Measurements from ENCODE around the gene CELF5.

The CELF5 gene

DNA sequence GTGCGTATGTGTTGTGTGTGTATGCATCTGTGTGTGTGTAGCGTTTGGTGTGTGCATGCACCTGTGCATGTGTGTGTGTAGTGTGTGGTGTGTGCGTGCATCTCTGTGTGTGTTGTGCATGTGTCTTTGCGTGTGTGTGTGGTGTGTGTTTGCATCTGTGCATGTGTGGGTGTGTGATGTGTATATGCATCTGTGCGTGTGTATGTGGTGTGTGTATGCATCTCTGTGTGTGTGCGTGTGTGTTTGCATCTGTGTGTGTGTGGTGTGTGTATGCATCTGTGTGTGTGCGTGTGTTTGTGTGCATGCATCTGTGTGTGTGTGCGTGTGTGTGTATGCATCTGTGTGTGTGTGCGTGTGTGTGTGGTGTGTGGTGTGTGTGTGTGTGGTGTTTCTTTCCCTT, 20.6 kb downstream of the CELF5 start:
- no peak for DNase-seq

DNA sequence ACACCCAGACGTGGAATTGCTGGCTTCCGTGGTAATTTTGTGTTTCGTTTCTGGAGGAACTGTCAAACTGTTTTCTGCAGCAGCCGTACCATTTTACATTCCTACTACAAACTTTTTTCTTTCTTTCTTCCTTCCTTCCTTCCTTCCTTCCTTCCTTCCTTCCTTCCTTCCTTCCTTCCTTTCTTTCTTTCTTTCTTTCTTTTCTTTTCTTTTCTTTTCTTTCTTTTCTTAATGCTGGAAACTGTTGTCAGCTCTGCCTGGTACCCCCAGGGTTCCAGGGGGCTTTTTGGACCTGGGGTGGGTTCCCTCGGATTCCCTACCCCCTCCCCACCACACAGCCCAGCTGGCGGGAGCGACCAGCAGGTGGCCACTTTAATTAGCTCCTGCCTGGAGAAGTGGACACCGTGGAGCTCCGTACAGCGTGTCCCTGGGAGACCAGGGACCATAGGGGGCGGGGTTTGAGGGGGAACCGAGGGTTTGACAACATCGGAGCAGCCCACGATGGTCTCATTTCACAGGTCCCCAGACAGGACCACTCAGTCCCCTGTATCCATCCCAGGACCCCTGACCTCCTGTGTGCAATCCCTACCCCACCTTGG, 24.4 kb downstream of the CELF5 start:
- no peak for DNase-seq

- DNase-seq = no peak
Measured at GRCh38 chr19:3249408-3249807, 24.9 kb downstream of the CELF5 start.

DNA sequence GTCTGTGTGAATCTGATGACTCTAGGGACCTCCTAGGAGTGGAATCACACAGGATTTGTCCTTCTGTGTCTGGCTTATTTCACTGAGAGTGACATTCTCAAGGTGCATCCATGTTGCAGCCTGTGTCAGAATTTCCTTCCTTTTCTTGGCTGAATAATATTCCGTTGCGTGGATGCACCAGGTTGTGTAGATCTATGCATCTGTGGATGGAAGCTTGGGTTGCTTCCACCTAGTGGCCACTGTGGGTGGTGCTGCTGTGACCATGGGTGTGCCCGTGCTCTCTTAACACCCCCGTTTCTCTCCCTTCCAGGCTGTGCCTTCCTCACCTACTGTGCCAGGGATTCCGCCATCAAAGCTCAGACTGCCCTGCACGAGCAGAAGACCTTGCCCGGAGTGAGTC, 26.2 kb downstream of the CELF5 start:
- no peak for DNase-seq

DNA sequence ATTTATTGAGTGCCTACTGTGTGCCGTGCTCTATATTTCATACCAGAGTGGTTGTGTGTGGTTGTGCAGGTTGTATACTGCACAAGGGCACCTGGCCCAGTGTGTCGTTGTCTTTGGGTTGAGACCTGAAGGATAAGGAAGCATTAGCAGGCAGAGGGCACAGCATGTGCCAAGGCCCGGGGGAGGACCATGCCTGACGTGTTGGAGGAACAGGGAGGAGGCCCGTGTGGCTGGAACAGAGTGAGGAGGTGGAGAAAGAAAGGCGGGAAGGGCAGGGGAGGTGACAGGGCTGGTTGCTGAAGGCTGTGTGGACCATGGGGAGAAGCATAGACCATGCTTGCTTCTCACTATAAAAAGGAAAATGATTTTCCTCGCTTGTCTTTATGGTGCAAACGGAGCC, 26.8 kb downstream of the CELF5 start:
- DNase-seq = no peak

GRCh38 chr19:3252650-3253049, 28.2 kb downstream of the CELF5 start:
- no peak for DNase-seq

DNA sequence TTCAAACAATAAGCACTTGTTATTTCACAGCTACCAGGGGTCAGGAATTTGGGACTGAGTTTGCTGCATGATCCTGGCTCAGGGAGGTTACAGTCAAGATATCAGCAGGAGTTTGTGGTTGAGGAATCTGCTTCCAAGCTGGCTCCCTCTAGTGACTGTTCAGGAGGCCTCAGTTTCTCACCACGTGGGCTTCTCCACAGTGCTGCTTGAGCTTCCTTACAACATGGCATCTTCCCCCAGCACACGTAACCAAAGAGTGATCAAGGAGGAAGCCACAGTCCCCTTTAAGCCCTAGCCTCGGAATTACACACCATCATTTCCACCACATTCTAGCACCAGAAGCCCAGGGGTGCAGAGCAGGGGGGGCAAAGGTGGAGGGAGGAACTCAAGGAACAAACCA, 28.8 kb downstream of the CELF5 start:
- no peak for DNase-seq

GRCh38 chr19:3254520-3254919, 30.1 kb downstream of the CELF5 start:
- no peak for DNase-seq

DNA sequence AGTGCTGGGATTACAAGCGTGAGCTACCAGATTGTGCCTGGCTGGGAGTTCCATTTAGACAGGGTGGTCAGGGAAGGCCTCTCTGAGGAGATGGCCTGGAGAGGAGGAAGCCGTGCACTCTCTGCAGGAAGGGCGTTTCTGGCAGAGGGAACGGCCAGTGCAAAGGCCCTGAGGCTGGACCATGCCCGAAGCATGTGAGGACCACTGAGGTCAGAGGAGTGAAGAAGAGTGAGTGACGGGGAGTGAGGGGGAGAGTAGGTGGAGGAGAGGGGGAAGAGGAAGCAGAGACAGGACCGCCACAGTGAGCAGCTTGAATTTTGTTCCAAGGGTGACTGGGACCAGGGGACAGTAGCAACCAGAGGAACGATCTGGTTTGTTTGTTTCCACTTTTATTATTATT, 32.6 kb downstream of the CELF5 start:
- DNase-seq = no peak

DNA sequence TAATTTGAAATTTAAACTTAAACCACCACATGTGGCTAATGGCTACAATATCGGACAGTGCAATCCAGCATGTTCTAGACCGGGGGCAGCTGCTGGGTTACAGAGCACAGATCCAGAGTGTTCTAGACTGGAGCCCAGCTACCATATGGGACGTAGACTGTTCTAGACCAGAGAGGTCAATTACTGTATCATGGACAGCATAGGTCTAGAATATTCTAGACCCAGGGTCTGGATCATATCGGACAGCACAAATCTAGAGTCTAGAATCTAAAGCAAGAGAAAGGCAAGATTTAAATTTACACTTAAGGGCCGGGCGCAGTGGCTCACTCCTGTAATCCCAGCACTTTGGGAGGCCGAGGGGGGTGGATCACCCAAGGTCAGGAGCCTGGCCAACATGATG, 37.9 kb downstream of the CELF5 start:
- no peak for DNase-seq

DNA sequence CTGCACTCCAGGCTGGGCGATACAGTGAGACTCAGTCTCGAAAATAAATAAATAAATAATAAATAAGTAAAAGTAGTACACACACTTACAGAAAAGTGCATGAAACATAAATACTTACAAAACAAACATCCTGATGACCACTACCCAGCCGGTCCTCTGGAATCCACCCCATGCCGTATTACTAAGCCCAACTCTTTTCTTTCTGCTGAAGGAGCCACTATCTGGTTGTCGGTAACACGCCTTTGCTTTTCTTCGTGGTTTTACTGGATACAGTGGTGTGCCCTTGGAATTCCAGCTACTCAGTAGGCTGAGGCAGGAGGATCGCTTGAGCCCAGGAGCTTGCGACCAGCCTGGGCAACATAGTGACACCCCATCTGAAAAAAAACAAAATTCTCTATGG, 39.4 kb downstream of the CELF5 start:
- no peak for DNase-seq

DNA sequence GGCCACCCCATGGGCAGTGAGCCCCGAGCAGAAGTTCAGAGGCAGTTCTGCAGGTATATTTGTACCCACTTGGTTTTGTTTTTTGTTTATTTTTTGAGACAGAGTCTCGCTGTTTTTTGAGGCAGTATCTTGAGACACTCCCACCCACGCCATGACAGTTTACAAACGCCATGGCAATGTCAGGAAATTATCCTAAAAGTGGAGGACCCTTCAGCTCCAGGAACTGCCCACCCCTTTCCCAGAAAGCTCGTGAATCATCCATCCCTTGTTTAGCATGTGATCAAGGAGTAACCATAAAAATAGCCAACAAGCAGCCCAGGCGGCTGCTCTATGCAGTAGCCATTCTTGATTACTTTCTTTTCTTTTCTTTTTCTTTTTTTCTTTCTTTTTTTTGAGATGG, 41.0 kb downstream of the CELF5 start:
- DNase-seq = no peak

DNA sequence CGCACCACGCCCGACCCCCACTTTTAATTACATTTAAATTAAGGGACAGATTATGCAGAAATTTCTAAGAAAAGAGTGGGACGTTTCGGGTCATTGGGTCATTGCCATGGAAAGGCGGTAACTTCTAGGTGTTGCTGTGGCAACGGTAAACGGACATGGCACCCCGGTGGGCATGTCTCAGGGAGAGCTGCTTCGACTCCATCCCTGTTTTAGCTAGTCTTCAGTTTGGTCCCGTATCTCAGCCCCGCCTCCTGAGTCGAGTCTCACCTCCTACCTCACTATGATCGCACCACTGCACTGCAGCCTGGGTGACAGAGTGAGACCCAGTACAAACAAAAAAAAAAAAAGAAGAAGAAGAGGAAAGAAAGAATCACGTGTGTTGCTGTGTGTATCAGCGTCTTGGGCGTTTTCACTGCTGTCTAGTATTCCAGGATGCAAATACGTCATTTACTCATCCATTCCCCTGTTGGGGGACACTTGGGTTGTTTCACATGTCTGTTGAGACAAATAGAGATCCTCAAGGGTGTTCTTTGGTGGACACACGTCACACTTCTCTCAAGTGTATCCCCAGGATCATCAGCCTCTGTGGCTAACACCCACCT, 41.7 kb downstream of the CELF5 start:
- no peak for DNase-seq

DNA sequence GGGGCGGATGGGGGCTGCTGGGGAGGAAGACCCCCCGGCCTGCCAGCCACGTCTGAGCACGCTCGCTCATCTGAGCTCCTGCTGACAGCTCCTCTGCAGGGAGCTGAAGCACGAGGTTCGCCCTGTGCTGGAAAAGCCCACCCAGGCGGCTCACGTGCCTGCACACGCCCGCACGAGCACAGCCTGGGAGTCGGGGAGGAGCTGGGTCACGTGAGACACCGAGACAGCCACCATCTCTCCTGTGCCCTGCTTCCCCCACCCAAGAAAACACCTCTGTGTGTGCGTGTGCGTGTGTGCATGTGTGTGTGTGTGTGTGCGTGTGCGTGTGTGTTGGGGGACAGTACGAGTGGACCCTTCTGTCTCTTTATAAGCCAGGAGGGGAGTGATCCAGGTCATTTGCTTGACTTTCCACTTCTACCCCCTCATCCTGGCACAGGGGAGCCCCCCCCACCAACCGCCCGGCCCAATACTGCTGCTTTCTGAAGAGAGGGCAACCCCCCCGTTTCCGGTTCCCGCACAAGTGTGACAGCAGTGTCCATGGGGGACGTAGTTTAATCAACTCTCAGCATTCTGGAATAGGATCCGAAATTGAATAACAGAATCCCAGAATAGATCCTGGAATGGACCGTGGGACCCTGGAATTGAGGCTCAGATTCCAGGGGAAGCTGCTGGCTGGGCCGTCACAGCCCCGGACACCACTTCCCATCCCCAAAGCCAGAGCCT, 42.5 kb downstream of the CELF5 start:
- DNase-seq = peak; percentile 16

- DNase-seq = no peak
Measured at GRCh38 chr19:3268326-3268725, 43.9 kb downstream of the CELF5 start.

- no peak for DNase-seq
Measured at GRCh38 chr19:3268763-3269162, 44.3 kb downstream of the CELF5 start.

DNA sequence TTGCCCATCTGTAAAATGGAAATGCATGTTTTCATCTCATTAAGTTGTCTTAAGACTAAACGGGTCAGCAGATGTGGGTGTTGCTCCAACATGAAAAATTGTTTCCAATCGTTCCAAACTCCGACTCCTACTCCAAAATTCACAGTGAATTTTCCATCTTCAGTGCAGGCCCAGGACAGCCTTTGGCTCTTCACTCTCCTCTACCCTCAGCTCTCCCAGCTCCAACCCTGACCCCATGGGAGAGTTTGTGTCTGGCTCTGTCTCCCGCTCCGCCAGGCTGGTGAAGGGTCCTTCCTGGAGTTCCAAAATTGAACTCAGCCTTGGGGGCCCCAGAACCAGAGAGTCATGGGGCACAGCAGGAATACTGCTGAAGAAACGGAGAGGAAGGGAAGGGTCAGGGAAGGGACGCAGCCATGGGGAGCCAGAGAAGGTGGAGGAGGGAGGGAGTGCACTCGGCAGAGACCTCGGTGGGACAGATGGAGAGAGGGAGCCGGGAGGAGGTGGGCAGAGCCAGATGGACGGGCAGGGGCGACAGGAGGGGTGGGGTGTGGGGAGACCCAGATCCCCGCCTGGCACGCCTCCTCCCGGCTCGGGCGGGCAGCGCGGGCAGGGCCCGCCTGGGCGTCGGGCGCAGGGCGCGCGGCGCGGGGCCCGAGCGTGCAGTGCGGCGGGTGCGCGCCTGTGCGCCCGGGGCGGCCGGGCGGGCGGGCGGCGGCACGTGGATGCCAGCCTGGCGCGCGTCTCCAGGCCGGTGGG, 45.6 kb downstream of the CELF5 start:
- no peak for DNase-seq

DNA sequence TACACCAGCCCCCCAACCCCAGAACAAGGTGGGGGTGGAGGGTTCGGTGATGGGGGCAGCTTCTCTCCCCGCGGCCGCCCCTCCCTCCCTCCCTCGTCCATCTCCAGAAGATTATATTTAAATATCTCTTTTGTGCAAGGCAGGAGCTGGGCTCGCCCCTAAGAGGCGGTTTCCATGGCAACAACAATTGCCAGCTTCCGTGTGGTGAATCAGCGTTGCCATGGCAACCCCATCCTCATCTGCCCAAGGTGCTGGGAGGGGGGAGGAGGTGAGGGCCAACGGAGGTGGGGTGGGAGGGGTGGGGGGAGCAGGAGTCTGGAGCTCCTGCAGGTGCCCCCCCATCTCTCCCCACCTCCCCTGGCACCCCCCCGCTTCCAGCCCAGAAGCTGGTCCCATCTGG, 46.4 kb downstream of the CELF5 start:
- peak; percentile 42 for DNase-seq

DNA sequence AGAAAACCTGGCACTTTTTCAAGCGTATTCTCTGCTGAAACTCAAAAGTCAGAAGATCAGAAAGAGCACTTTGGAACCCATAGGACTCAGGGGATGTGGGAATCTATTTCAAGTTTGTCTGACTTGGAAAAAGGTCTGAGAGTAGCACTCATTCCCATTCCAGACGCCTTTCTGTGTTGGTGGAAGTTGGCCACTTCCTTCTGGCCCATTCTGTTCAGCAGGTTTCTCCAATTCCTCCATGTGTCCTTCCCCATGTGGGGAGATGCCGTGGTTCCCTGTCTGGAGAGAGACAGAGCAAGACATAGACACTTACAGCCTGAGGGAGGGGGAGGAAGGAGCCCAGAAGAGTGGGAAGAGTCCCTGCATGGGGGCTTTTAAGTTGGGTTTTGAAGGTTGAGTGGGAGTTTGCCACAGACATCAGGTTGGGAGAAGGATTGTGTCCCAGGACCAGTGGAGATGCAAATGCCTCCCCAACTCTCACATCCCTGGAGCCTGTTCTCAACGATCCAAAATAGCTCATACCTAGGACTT, 48.0 kb downstream of the CELF5 start:
- DNase-seq = no peak

- DNase-seq = no peak
Measured at GRCh38 chr19:3272952-3273351, 48.5 kb downstream of the CELF5 start.

- DNase-seq = no peak
Measured at GRCh38 chr19:3274245-3274941, 49.9 kb downstream of the CELF5 start.

DNA sequence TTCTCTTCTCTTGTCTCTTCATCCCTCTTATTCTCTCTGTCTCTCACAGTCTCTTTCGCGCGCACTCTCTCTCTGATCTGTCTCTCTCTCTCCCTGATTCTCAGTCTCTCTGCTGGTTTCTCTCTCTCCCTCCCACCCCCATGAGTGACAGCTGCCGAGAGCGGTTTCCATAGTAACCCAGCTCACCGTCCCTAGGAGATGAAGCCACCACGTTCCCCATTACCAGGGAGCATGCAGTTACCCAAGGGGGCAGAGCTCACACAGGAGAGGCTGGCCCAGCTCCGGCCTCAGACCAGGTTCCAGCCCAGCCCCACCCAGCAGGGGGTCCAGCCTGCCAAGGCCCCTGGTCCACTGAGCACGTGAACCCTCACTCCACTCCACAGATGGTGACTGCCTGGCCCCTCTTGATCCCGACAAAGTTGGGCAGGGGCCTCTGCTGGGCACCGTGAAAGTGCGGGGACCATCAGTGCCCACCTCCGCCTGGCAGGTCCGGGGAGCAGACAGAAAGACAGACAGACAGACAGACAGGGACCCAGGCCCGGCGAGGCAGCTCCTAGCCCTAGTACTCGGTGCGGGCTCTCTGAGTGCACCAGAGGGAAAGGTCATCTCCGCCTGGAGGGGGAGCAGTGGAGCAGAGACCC, 50.6 kb downstream of the CELF5 start:
- no peak for DNase-seq
